HG02623 (cell line): ENCODE data around the gene CDCP2.

Experiments
- ATAC-seq: cut with Tn5 transposase; IDR thresholded peaks from one replicate; pipeline ENCODE4 v1.9.1; 2021; ENCODE audit warnings: moderate library complexity; ENCODE audit not compliant: unreplicated experiment

The CDCP2 gene

GRCh38 chr1:54152696-54153095 lies at the start of gene CDCP2:
CDCP2 (minus strand) TSS chr1:54153000; CDS start chr1:54152922, 78 bp downstream.
- no peak for ATAC-seq

GRCh38 chr1:54200519-54200997 lies 47.8 kb upstream of the CDCP2 start:
- no peak for ATAC-seq

- ATAC-seq, result peak; percentile 96
Measured at GRCh38 chr1:54199765-54200518, 47.1 kb upstream of the CDCP2 start, which contains the start of the genes CYB5RL and MRPL37. CYB5RL (minus strand) TSS chr1:54200030; CDS start chr1:54195616, 4,414 bp downstream. MRPL37 (plus strand) TSS chr1:54200167; CDS start chr1:54200244, 77 bp downstream.

GRCh38 chr1:54199151-54199764 lies 46.5 kb upstream of the CDCP2 start:
- ATAC-seq, result no peak

GRCh38 chr1:54193453-54193852 lies 40.7 kb upstream of the CDCP2 start:
- no peak for ATAC-seq

GRCh38 chr1:54191525-54191924 lies 38.7 kb upstream of the CDCP2 start:
- no peak for ATAC-seq

GRCh38 chr1:54190526-54190925 lies 37.7 kb upstream of the CDCP2 start:
- no peak for ATAC-seq

GRCh38 chr1:54188291-54188690 lies 35.5 kb upstream of the CDCP2 start:
- ATAC-seq, result no peak

GRCh38 chr1:54186056-54186455 lies 33.3 kb upstream of the CDCP2 start:
- ATAC-seq, result no peak

- no peak for ATAC-seq
Measured at GRCh38 chr1:54180701-54181360, 28.0 kb upstream of the CDCP2 start.

- no peak for ATAC-seq
Measured at GRCh38 chr1:54178296-54179070, 25.7 kb upstream of the CDCP2 start.

GRCh38 chr1:54177726-54178125 lies 24.9 kb upstream of the CDCP2 start:
- ATAC-seq, result no peak

- no peak for ATAC-seq
Measured at GRCh38 chr1:54176621-54177327, 24.0 kb upstream of the CDCP2 start.

- ATAC-seq, result no peak
Measured at GRCh38 chr1:54174106-54174505, 21.3 kb upstream of the CDCP2 start.

GRCh38 chr1:54173681-54174080 lies 20.9 kb upstream of the CDCP2 start:
- ATAC-seq, result no peak

GRCh38 chr1:54172614-54173599 lies 20.1 kb upstream of the CDCP2 start:
- no peak for ATAC-seq

GRCh38 chr1:54171606-54172005 lies 18.8 kb upstream of the CDCP2 start:
- ATAC-seq, result no peak

GRCh38 chr1:54171016-54171415 lies 18.2 kb upstream of the CDCP2 start:
- ATAC-seq, result no peak

- ATAC-seq, result no peak
Measured at GRCh38 chr1:54169068-54169467, 16.3 kb upstream of the CDCP2 start.
